ENCODE results near the gene IL17RA.

The IL17RA gene

DNA sequence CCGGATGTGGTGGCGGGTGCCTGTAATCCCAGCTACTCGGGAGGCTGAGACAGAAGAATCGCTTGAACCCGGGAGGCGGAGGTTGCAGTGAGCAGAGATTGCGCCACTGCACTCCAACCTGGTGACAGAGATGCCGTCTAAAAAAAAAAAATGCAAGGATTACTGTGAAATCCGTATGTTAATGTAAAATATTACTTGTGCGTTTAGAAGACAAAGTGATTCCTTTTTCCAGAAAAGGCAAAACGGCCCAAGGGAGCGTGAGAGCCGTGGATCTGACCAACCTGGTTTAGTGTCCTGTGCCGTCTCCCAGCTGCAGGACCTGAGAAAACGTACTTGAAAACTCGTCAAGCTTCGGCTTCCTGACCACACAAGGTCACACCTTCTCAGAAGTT lies 73.4 kb downstream of the IL17RA start:
- FAIRE-seq = no peak

DNA sequence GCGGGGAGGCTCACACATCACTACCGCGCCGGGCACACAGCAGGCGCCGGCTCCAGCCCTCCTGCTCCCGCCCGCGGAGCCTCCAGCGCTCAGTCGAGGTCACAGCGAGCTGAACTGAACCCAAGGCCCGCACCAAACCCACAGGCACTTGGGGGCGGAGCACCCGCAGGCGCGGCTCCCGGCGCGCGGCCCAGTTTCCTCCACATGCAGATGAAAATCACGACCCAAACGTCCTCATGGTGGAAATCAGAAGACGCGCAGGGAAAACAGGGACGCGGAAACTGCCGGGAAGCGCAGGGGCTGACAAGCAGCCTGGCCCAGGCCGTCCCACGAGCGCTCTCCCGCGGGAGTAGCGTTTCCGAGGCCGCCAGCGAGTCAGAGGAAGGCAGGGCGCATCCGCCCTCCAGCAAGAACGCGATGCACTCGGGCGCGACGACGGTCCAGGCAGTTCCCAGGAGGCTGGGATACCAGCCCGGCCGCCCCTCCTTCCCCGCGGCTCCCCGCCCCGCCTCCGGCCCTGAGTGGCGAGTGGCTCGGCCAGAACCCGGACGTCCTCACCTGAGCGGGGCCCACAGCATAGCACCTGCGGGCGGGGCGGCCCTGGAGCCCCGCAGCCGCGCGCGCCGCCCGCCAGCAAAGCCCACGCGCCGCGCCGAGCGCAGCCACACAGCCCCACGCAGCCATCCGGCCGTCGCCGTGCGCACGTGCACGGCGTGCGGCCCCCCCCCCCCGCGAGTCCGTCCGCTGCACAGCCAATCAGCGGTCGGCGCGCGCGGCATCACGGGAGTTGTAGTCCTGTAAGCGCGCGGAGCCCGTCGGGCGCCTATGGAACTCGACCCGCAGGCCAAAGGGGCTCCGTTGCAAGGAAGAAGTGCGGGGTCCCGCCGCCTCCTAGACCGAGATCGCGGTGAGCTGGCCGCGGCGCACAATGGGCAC lies 74.0 kb downstream of the IL17RA start, which contains the start of gene HDHD5:
Gene HDHD5 (minus strand): TSS at position 710 of the 936 bp plus-strand sequence. CDS start 26 bp downstream, at position 684.
- no peak for FAIRE-seq

DNA sequence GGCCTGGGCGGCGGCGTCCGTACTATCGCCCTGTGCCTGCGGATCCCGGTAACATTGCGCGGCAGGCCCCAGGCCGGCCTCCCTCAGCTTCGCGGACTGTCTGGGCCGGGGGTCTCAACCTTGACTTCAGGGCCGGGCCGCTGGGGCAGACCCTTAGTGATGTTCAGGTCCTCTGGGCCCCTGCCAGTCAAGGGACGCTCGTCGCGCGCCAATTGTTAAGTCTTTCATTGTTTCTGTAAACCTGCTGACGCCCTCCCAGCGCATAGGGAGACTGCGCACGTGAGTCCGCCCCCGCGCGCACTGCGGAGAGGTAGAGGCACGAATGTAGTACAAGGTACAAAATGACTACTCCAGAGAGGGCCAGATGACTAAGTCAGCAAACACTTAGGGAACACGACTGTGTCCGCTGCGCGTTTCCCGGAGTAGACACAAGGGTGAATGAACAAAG lies 74.7 kb downstream of the IL17RA start:
- FAIRE-seq = no peak

DNA sequence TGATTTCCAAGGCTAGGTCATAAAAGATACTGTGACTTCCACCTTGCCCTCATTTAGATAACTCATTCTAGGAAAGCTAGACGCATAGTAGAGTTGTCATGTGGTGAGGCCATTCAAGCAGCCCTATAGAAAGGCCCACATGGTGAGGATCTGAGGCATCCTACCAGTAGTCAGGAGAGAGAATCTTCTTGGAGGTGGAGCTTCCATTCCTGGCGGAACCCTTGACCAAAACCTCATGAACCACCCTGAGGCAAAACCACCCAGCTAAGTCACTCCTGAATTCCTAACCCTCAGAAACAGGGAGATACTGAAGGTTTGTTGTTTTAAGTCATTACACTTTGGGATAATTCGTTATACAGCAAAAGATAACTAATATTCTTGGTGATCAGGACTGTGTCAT lies 77.2 kb downstream of the IL17RA start:
- no peak for FAIRE-seq

DNA sequence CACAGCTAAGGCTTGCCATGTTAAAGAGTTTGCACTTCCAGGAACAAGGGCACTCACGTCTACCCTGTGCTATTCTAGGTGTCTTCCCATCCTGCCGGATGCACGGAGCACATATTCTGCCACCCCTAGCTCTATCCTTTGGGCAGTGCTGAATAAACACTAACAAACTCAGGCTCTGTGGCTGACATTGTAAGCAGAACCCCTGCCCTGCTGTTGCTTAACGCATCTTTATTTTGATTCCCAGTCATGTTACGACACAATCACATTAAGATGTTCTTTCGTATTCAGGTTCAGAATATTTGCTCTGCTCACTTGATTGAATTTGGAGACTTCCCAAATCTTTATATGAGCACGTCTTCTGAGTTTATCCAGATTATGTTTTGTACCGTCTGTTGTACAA lies 77.9 kb downstream of the IL17RA start:
- no peak for FAIRE-seq

DNA sequence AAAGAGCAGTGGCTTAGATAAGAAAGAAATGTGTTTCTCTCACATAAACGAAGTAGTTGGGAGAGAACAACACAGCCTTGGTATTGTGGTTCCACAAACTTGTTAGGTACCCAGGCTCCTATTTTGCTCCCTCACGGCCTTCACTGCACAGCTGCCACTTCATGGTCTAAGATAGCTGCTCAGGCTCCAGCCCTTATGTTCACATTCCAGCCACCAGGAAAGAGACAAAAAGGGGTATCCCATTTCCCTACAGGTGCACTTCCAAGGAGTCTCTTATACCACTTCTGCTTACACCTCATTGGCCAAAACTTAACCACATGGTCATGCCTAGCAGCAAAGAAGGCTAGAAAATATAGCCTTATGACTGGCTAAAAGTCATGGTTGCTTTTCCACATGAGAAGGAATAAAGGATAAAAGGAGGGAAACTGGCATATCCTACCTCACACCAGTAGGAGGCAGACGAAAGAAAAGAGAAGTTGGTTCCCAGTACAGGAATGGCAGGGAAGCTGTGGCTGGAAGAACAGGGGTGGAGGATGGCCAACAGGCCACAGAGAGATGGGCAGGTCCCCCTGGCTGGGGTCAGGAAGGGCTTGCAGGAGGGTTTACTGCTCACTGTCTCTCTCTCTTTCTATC lies 79.7 kb downstream of the IL17RA start:
- no peak for FAIRE-seq

Data from islet of Langerhans (tissue), 1 donor.